Dedifferentiated amniotic fluid mesenchymal stem cell (primary cell): ENCODE results near the gene ZGPAT.

Source experiments
- DNase-seq: peaks from one replicate; pipeline ENCODE4 v3.0.0-alpha.2; 2016; ENCODE audit errors: extremely low spot score

Gene ZGPAT

DNA sequence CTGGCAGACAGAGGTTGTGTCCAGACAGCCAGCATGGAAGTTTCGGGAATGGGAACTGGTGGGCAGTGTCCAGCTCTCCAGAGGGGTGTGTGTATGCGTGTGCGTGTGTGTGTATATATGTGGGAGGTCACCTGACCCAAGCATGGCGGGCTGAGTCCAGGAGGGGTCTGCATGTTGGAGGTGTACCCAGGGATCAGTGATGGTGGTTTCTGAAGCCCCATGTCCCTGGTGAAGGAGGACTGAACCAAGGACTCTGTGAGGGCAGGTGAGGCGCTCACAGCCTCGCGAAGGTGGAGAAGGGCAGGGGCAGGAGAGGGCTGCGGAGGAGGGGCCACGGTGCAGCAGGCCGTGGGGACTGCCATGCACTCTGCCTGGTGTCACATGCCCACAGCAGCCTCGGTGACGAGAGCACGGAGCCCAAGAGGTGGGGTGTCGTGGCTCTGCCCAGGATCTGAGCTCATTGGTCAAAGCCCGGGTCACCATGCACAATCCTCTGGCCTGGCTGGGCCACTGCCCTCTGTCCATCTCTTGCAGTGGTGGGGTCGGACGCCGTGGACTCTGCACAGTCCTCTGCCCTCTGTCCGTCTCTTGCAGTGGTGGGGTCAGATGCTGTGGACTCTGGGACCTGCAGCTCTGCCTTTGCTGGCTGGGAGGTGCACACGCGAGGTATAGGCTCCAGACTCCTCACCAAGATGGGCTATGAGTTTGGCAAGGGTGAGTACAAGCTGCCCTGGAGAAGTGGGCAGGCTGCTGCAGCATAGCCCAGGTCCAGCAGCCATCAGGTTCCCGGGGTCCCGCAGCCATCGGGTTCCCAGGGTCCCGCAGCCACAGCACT is 26.5 kb downstream of the ZGPAT start:
- no peak for DNase-seq

DNA sequence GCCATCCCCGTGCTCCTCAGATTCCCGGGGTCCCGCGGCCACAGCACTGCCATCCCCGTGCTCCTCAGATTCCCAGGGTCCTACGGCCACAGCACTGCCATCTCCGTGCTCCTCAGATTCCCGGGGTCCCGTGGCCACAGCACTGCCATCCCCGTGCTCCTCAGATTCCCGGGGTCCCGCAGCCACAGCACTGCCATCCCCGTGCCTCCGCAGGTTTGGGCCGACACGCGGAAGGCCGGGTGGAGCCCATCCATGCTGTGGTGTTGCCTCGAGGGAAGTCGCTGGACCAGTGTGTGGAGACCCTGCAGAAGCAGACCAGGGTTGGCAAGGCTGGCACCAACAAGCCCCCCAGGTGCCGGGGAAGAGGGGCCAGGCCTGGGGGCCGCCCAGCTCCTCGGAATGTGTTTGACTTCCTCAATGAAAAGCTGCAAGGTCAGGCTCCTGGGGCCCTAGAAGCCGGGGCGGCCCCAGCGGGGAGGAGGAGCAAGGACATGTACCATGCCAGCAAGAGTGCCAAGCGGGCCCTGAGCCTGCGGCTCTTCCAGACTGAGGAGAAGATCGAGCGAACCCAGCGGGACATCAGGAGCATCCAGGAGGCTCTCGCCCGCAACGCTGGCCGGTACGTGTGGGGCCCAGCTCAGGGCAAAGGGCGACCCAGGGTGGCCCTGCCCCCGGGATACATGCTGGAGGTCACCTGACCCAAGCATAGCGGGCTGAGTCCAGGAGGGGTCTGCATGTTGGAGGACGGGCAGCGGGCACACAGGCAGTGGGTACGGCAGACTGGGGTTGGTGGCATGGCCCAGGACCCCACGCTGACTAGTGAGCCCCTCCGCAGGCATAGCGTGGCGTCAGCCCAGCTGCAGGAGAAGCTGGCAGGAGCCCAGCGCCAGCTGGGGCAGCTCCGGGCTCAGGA is 27.4 kb downstream of the ZGPAT start:
- no peak for DNase-seq

DNA sequence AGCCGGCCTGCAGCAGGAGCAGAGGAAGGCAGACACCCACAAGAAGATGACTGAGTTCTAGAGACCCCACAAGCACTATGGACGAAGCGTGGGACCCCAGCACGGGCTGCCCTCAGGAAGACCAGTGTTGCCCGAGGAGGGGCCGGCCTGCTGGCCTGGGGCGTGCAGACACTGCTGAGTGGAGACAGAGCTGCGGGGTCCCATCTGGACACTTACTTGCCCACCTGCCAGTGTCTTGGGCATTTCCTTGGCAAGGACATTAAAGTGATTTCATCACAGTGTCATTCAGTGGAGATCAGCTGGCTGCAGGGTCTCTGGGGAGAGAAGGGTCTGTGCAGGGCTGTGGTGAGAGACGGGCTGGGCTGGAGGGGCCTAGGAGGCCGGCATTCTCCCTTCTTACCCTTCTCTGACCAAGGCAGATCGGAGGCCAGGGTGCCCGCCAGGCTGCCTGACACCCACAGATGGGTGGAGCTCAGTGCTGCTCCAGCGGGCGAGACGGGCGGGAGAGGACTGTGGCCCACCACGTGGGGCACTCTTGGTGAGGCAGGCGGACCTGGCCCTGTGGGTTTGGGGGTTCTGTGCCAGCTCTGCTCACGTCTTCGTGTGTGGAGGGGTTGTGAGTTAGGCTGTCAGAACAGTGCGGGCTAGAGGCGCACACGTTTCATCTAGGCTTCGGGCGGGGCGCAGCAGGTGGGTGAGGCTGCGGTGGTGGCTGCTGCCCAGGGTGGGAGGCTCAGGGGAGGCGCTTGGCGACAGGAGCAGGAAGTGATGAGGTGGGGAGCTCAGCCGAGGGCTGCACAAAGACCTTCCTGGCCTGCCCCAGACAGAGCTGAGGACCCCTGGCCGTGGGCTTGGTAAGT is 28.2 kb downstream of the ZGPAT start, which contains the start of gene LIME1:
Gene LIME1, plus strand, starts transcription at position 806 of the 860 bp plus-strand sequence. CDS start 886 bp downstream, outside the sequence.
- no peak for DNase-seq

DNA sequence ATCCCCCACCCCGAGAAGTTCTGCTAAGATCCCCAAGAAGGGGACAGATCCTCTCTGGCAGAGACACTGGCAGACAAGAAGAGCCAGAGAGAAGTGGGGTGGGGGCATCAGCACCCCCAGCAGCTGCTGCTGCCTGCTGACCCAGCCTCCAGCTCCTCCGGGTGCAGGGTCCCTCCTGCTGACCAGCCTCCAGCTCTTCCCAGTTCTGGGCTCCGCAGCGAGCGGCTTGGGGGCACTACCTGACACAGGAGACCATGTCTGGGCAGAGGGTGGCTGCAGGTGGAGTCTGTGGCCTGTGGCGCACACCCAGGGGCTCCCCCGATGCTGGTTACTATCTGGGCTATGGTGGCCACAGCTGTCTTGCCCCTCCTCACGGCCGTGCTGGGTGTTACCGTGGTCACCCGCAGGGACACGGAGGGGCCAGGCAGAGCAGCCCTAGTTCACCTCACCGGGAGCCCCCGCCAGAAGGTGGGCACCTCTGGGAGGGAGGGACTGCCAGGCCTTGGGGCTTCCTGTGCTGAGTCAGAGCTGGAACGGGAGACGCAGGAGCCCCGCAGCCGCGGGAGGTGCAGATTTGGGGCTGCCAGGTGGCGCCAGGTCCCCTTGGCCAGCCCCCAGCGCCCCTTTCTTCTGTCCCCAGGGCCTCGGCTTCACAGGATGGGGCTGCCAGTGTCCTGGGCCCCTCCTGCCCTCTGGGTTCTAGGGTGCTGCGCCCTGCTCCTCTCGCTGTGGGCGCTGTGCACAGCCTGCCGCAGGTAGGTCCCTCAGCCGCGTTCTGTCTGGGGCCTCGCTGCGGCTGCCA is 29.3 kb downstream of the ZGPAT start:
- DNase-seq: no peak

DNA sequence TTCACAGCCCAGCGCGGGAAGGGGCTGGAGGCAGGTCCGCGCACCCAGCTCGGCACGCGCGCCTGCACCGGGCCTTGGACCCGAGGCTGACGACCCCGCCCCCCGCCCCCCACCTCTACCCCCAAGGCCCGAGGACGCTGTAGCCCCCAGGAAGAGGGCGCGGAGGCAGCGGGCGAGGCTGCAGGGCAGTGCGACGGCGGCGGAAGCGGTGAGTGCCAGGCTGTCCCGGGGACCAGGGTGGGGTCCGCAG is 29.8 kb downstream of the ZGPAT start:
- no peak for DNase-seq

DNA sequence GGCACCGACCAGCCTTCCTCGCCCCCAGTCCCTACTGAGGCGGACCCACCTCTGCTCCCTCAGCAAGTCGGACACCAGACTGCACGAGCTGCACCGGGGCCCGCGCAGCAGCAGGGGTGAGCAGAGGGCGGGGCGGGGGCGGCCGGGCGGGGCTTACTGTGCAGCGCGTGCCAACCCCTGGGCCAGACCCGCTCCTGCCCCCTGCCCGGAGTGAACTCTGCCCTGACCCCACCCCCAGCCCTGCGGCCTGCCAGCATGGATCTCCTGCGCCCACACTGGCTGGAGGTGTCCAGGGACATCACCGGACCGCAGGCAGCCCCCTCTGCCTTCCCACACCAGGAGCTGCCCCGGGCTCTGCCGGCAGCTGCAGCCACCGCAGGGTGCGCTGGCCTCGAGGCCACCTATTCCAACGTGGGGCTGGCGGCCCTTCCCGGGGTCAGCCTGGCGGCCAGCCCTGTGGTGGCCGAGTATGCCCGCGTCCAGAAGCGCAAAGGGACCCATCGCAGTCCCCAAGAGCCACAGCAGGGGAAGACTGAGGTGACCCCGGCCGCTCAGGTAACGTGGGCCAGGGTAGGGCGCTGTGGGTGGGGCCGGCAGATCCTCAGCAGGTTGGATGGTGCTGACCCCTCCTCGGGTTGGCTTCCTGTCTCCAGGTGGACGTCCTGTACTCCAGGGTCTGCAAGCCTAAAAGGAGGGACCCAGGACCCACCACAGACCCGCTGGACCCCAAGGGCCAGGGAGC is 30.3 kb downstream of the ZGPAT start:
- DNase-seq: no peak

DNA sequence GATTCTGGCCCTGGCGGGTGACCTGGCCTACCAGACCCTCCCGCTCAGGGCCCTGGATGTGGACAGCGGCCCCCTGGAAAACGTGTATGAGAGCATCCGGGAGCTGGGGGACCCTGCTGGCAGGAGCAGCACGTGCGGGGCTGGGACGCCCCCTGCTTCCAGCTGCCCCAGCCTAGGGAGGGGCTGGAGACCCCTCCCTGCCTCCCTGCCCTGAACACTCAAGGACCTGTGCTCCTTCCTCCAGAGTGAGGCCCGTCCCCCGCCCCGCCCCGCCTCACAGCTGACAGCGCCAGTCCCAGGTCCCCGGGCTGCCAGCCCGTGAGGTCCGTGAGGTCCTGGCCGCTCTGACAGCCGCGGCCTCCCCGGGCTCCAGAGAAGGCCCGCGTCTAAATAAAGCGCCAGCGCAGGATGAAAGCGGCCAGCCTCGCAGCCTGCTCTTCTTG is 30.9 kb downstream of the ZGPAT start:
- no peak for DNase-seq

DNA sequence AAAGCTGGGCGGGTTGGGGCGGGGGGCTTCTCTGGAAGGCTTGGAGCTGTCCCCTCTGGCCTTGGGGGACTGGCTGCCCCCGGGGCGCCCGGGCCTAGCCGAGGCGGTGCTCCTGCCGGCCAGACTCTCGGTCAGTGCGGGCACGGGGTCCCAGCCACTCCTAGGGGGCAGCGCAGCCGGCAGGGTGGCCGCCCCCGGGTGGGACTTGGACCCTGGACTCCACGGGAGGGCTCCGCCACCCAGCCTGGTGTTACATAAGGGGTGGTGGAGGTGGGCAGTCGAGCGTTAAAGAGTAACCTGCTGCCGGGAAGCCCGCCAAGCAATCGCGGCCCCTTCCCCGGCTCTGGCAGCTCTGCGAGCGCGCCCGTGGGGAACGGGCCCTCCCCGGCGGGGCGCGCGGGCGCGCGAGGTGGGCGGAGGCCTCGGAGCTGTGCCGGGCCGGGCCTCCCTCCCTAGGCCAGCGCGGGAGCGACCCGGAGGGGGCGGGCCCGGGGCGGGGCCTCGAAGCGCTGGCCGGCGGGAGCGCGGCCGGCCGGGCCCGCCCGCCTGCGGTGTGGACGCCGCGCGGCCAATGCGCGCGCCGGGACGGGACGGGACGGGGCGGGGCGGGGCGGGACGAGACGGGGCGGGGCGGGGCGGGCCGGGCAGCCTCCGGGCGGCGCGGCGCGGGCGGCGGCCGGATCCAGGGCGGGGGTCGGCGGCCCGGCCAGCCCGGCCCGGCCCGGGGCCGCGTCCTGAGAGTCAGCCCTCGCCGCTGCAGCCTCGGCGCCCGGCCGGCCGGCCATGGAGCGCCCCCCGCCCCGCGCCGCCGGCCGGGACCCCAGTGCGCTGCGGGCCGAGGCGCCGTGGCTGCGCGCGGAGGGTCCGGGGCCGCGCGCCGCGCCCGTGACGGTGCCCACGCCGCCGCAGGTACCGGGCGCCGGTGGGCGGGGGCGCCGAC is 31.6 kb downstream of the ZGPAT start, which contains the start of gene SLC2A4RG:
Gene SLC2A4RG, plus strand, starts transcription at position 647 of the 940 bp plus-strand sequence. Its CDS starts 137 bp downstream, at position 784.
- peak; percentile 55 for DNase-seq

DNA sequence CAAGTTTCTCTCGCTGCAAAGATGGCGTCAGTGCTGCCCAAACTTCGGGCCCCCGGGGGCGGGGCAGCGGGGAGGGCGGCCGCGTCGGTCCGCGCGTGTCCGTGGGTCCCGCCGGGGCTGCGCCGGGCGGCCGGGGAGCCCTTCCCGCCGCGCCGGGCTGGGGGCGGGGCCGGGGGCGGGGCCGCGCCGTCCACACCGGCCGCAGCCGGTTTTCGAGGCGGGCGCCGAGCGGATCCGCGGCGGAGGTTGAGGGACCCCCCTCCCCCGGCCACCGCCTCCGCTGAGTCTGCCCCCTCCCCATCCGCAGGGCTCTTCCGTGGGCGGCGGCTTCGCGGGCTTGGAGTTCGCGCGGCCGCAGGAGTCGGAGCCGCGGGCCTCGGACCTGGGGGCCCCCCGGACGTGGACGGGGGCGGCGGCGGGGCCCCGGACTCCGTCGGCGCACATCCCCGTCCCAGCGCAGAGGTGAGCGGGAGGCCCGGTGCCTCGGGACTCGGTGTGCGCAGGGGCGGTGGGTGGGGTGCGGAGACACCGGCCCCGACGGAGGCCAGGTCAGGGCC is 32.3 kb downstream of the ZGPAT start:
- DNase-seq: no peak

DNA sequence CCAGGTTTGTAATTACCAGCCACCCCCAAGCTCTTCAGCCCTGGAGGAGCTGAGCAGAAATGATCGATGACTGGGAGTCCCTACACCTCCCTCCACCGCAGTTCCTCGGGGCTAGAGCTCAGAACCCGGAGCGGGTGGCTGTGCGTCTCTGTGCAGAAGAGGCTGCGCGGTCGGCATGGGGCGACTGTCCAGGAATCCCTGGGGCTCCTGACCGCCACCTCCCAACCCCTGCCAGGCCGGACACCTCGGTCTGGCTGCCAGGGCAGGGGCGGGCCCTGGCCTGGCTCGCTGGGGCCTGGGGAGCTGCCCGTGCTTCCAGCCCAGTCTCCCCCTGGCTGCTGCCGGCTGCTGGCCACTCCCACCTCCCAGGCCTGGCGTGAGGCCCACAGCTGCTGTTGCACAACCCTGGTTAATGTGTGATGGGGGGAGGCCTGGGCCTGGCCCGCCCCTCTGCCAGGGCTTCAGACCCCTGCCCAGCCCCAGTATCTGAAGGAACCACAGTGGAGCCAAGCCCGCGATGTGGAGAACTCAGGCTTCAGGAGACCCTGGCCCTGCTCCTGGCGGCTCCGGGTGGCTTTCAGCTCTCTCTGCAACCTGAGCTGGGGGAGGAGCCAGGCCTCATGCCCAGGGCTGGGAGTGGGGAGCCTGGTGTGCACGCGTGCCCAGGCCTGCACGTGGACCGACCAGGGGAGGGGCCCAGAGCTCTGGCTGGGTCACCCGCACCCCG is 33.0 kb downstream of the ZGPAT start:
- peak; percentile 77 for DNase-seq

DNA sequence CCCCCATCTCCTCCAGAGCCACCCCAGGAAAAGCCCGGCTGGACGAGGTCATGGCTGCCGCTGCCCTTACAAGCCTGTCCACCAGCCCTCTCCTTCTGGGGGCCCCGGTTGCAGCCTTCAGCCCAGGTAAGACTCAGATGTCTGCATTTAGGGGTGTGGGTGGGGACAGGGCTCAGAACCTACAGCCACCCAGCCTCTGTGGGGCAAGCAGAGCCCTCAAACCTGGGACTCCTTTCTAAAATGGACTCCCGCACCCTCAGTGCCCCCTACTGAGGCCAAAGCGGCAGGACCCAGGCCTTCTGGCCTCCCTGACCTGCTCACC is 33.5 kb downstream of the ZGPAT start:
- DNase-seq: no peak

DNA sequence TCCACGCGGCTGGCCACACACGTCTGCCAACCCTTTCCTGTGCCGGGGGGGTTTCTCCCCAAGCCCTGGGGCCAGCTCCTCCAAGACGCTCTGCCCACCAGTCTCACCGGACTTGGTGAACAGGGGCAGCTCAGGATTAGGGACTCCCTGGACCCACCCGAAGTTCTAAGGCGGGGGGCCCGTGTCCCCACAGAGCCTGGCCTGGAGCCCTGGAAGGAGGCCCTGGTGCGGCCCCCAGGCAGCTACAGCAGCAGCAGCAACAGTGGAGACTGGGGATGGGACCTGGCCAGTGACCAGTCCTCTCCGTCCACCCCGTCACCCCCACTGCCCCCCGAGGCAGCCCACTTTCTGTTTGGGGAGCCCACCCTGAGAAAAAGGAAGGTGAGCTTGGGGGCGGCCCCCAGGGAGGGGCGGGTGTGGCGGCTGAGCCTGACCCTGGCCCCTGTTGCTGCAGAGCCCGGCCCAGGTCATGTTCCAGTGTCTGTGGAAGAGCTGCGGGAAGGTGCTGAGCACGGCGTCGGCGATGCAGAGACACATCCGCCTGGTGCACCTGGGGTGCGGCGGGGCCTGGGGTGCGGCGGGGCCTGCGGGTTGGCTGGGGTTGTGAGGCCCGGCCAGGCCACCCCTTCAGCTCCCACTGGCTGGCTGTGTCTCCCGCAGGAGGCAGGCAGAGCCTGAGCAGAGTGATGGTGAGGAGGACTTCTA is 34.0 kb downstream of the ZGPAT start:
- no peak for DNase-seq

DNA sequence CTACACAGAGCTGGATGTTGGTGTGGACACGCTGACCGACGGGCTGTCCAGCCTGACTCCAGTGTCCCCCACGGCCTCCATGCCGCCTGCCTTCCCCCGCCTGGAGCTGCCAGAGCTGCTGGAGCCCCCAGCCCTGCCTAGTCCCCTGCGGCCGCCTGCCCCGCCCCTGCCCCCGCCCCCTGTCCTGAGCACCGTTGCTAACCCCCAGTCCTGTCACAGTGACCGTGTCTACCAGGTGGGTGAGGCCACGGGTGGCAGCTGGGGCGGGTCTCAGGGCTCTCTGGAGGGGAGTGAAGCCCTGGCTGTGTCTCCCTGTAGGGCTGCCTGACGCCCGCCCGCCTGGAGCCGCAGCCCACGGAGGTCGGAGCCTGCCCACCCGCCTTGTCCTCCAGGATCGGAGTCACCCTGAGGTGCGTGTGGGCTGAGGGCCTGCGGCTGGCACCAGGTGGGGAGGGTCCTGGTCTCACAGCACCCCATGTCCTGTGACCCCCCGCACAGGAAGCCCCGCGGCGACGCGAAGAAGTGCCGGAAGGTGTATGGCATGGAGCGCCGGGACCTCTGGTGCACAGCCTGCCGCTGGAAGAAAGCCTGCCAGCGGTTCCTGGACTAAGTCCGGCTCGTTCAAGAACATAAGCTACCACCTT is 34.7 kb downstream of the ZGPAT start:
- no peak for DNase-seq

DNA sequence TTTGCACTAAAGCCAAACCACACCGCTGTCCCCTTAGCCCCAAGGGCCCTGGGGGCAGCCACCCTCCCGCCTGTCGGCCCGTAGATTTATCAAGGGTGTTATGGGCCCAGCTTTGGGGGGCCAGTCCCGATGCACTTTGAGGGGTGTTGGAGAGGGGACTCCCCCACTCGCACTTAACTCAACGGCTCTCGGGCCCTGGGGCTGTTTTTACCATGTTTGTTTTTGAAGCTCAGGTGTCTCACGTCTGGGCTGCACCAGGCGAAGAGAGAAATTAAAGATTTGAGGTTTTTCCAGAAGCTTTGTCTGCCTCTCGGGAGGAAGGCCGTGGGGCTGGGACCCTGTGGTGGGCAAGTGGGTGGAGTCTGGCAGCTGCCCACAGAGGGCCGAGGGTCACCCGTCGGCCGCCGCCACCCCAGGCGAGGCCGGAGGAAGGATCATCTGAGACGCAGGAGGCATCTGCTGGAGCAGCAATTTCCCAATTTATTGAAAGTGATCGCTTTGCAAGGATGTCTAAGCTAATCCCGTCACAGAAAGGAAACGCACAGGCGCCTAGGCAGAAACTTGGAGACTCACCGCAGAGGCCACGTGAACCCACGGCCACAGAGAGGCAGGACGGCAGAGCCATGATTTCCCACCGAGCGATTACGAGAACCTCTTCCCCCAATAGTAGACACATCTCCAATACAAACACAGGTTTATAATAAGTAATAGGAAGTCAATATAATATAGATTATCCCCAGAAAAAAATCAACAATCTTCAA is 35.6 kb downstream of the ZGPAT start:
- DNase-seq: no peak

DNA sequence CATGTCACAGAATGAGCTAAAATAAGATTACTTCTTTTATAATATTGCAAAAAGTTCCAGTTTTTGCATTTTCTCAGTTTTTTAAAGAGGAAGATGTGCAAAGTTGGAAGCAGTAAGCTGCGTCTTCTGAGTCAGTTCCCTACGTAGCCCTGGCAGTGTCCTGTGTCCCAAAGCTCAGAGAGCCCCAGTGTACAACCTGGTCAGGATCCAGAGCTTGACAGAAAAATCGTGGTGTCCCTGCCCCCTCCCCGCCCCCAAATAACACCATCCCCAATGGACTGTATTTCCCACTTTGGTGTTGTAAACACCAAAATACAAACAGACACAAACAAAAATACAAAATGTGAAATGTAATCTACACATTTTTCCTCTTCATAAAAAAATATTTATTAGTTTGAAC is 36.3 kb downstream of the ZGPAT start:
- no peak for DNase-seq
